A549 (cell line): Measurements from ENCODE around the gene KIF20B.

Source experiments
- CEBPB ChIP-seq, 2 experiments: fragments of >200 bp in 1 of 2; sonication (Bioruptor Twin) in 1 of 2; formaldehyde crosslinking in 1 of 2; IDR thresholded peaks; 2 replicates each; pipeline ENCODE4 v1.6.1; 2012 to 2016
- EP300 ChIP-seq, 2 experiments: fragments of >200 bp; sonication (Bioruptor Twin); formaldehyde crosslinking; IDR thresholded peaks; 2 replicates in 1 of 2; 3 replicates in 1 of 2; pipeline ENCODE4 v1.6.1; 2016 to 2017
- KDM5A ChIP-seq: fragments of 200-600 bp; sonication (generic); IDR thresholded peaks from 2 replicates; pipeline ENCODE4 v1.6.1; 2016; ENCODE audit warnings: antibody characterized with exemption, mild to moderate bottlenecking
- MAFK ChIP-seq: fragments of 450-650 bp; IDR thresholded peaks from 2 replicates; pipeline ENCODE4 v1.6.1; 2014; ENCODE audit not compliant: partially characterized antibody
- POLR2A ChIP-seq: IDR thresholded peaks from 2 replicates; pipeline ENCODE4 v1.6.1; 2012; ENCODE audit warnings: mild to moderate bottlenecking, low read length
- RCOR1 ChIP-seq: fragments of 150-350 bp; IDR thresholded peaks from 2 replicates; pipeline ENCODE4 v1.6.1; 2014; ENCODE audit warnings: antibody characterized with exemption, low read length, low read depth
- REST ChIP-seq: fragments of 200-600 bp; sonication (generic); IDR thresholded peaks from 2 replicates; pipeline ENCODE4 v1.6.1; 2016; ENCODE audit warnings: antibody characterized with exemption, mild to moderate bottlenecking, moderate library complexity
- ZNF302 ChIP-seq: fragments of 250-450 bp; sonication (Bioruptor Pico); IDR thresholded peaks from 2 replicates; pipeline ENCODE4 v1.9.0; 2021; ENCODE audit warnings: inconsistent platforms, mild to moderate bottlenecking, moderate library complexity
- TF ChIP-seq, protein P1 (sequence below): fragments of >200 bp; sonication (Bioruptor Twin); formaldehyde crosslinking; IDR thresholded peaks from 3 replicates; pipeline ENCODE4 v1.5.1; 2016
- TF ChIP-seq, protein P2 (sequence below): fragments of 450-650 bp; IDR thresholded peaks from 2 replicates; pipeline ENCODE4 v1.6.1; 2014; ENCODE audit warnings: antibody characterized with exemption

- TF ChIP-seq POLR2A (no peak), CEBPB (IDR thresholded peaks at IDR 0.05) (no peak), ZNF302 (no peak), RCOR1 (no peak), EP300 (IDR thresholded peaks at IDR 0.05) (no peak), MAFK (no peak), REST (no peak), KDM5A (no peak)
- TF ChIP-seq, protein P1, sequence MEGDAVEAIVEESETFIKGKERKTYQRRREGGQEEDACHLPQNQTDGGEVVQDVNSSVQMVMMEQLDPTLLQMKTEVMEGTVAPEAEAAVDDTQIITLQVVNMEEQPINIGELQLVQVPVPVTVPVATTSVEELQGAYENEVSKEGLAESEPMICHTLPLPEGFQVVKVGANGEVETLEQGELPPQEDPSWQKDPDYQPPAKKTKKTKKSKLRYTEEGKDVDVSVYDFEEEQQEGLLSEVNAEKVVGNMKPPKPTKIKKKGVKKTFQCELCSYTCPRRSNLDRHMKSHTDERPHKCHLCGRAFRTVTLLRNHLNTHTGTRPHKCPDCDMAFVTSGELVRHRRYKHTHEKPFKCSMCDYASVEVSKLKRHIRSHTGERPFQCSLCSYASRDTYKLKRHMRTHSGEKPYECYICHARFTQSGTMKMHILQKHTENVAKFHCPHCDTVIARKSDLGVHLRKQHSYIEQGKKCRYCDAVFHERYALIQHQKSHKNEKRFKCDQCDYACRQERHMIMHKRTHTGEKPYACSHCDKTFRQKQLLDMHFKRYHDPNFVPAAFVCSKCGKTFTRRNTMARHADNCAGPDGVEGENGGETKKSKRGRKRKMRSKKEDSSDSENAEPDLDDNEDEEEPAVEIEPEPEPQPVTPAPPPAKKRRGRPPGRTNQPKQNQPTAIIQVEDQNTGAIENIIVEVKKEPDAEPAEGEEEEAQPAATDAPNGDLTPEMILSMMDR: no peak
- TF ChIP-seq, protein P2, sequence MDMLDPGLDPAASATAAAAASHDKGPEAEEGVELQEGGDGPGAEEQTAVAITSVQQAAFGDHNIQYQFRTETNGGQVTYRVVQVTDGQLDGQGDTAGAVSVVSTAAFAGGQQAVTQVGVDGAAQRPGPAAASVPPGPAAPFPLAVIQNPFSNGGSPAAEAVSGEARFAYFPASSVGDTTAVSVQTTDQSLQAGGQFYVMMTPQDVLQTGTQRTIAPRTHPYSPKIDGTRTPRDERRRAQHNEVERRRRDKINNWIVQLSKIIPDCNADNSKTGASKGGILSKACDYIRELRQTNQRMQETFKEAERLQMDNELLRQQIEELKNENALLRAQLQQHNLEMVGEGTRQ: no peak
Observed at GRCh38 chr10:89789188-89789877, 87.9 kb downstream of the KIF20B start.
